Stimulated activated CD4-positive, alpha-beta T cell treated with anti-CD3 and anti-CD28 coated beads, Interleukin-1b, Interleukin-23, amount 100 ng/mL, for 4 hours (primary cell): ENCODE measurements around the gene RBMY1J.
"Not testable (repeated sequence)": the region's sequence is repeated elsewhere in the genome, so short reads cannot be mapped to it uniquely, and the experiment has no call there.

Source experiments
- DNase-seq, 2 donors: peaks; one replicate each; pipeline ENCODE4 v3.0.0-alpha.2; 2020; ENCODE audit warnings: low read depth in 2 of 2

RBMY1J gene

GRCh38 chrY:22403110-22403509 lies at the start of gene RBMY1J:
Gene RBMY1J (plus strand): TSS chrY:22403410. CDS start chrY:22405448, 2,038 bp downstream.
- DNase-seq = not testable (repeated sequence)

GRCh38 chrY:22367416-22367815 lies 35.8 kb upstream of the RBMY1J start:
- no peak for DNase-seq

- no peak for DNase-seq
Observed at GRCh38 chrY:22370623-22371022, 32.6 kb upstream of the RBMY1J start.

- DNase-seq = no peak
Observed at GRCh38 chrY:22373494-22373893, 29.7 kb upstream of the RBMY1J start.

GRCh38 chrY:22444718-22445396 lies 41.6 kb downstream of the RBMY1J start:
- not testable (repeated sequence) for DNase-seq

GRCh38 chrY:22455522-22455921 lies 52.3 kb downstream of the RBMY1J start:
- DNase-seq = not testable (repeated sequence)

GRCh38 chrY:22461962-22462361 lies 58.8 kb downstream of the RBMY1J start:
- DNase-seq = not testable (repeated sequence)
